Tibial nerve (tissue), 3 donors: ENCODE results near the gene PPFIBP2.
"Not testable (repeated sequence)": the region's sequence is repeated elsewhere in the genome, so short reads cannot be mapped to it uniquely, and the experiment has no call there.

Source experiments
- CTCF ChIP-seq, 5 experiments: fragments of 200-600 bp in 3 of 5; fragments of 450-650 bp in 2 of 5; sonication (generic) in 3 of 5; IDR thresholded peaks; one replicate each; pipeline ENCODE4 v1.5.1; 2016 to 2019; ENCODE audit warnings: antibody characterized with exemption in 5 of 5, mild to moderate bottlenecking in 3 of 5, moderate library complexity in 2 of 5
- POLR2A ChIP-seq, 2 donors: fragments of 450-650 bp; IDR thresholded peaks; one replicate each; pipeline ENCODE4 v1.6.1; 2017; ENCODE audit warnings: antibody characterized with exemption in 2 of 2, mild to moderate bottlenecking in 2 of 2, moderate library complexity in 2 of 2

GRCh38 chr11:7517743-7518142 lies 3.9 kb downstream of the PPFIBP2 start:
- TF ChIP-seq CTCF, POLR2A (IDR thresholded peaks at IDR 0.05): not testable (repeated sequence)
